ENCODE data around the gene KLHDC9. TPM values are rescaled to one million over a fixed set of nuclear protein-coding genes. Genes with fewer than 3 reads are reported as not detected.

Gene KLHDC9
- total and polyA plus RNA-seq, 9 donors: 5.5 to 23.3 (median 7.3) TPM

DNA sequence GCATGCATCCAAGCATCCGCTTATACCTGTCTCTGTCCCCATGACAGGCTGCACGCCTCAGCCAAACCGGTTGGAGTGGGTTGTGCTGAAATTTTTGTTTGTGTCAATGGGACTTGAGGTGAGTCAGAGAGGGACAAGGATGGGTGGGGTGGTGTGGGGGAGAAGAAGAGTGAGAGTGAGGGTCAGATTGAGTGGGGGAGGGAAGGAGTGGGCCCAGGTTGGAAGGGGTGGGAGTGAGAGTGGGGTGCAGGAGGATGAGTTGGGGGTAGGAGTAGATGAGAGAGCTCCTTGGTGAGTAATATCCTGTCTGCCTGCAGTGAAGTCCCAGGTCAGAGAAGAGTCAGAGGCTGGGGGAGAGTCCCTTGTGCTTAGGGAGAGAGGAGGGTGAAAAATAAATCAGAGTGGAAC is 5.5 kb upstream of the KLHDC9 start:
- Histone ChIP-seq H3K27me3 (no peaks in the 10 kb centered on the region), H3K9me3 (no peaks in the 10 kb centered on the region), H3K4me1 (ENCODE audit: insufficient read depth) (peaks cover 5% of the 10 kb centered on the region), H3K36me3 (no peaks in the 10 kb centered on the region), H3K4me3 (no peak overlapping the region), H3K27ac (no peak overlapping the region)
- DNase-seq: no peak
- TF ChIP-seq EP300 (IDR thresholded peaks at IDR 0.05) (no peak), POLR2A (IDR thresholded peaks at IDR 0.05) (no peak)
- TF ChIP-seq, protein P1, sequence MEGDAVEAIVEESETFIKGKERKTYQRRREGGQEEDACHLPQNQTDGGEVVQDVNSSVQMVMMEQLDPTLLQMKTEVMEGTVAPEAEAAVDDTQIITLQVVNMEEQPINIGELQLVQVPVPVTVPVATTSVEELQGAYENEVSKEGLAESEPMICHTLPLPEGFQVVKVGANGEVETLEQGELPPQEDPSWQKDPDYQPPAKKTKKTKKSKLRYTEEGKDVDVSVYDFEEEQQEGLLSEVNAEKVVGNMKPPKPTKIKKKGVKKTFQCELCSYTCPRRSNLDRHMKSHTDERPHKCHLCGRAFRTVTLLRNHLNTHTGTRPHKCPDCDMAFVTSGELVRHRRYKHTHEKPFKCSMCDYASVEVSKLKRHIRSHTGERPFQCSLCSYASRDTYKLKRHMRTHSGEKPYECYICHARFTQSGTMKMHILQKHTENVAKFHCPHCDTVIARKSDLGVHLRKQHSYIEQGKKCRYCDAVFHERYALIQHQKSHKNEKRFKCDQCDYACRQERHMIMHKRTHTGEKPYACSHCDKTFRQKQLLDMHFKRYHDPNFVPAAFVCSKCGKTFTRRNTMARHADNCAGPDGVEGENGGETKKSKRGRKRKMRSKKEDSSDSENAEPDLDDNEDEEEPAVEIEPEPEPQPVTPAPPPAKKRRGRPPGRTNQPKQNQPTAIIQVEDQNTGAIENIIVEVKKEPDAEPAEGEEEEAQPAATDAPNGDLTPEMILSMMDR (IDR thresholded peaks at IDR 0.05): no peak
- intact Hi-C loops (cut with DNase I): loop anchor here in 3 of 4 donors (10.0 kb wide), 4 partner anchors 48 to 368 kb away; partner anchors contain the start of gene USF1 (in 2 of the 3)
- WGBS, 3 donors: 75 to 89% (median 81%) methylated on average over 3 of the region's 3 CpGs

- TF ChIP-seq EP300 (IDR thresholded peaks at IDR 0.05) (no peak), POLR2A (IDR thresholded peaks at IDR 0.05) (no peak)
- TF ChIP-seq, protein P1 (IDR thresholded peaks at IDR 0.05): no peak
- intact Hi-C loops (cut with DNase I): loop anchor here in 3 of 4 donors (10.0 kb wide), 4 partner anchors 50 to 370 kb away; partner anchors contain the start of gene USF1 (in 2 of the 3)
- Histone ChIP-seq H3K4me3 (no peak overlapping the region), H3K27me3 (no peaks in the 10 kb centered on the region), H3K4me1 (ENCODE audit: insufficient read depth) (peaks cover 8% of the 10 kb centered on the region), H3K36me3 (no peaks in the 10 kb centered on the region), H3K9me3 (no peaks in the 10 kb centered on the region), H3K27ac (no peak overlapping the region)
- 95 to 97% (median 97%) methylated on average over 14 of the region's 14 CpGs for WGBS, 3 donors
- no peak for DNase-seq
Observed at GRCh38 chr1:161094481-161094880, 3.7 kb upstream of the KLHDC9 start.

- no peak overlapping the region for H3K4me3 ChIP-seq
- no peak for TF ChIP-seq POLR2A (IDR thresholded peaks at IDR 0.05)
- TF ChIP-seq, protein P1 (IDR thresholded peaks at IDR 0.05): no peak
- H3K9me3 ChIP-seq: no peaks in the 10 kb centered on the region
- no peak overlapping the region for H3K27ac ChIP-seq
- H3K4me1 ChIP-seq (ENCODE audit: insufficient read depth): peaks cover 8% of the 10 kb centered on the region
- H3K27me3 ChIP-seq: no peaks in the 10 kb centered on the region
- H3K36me3 ChIP-seq: no peaks in the 10 kb centered on the region
- no peak for DNase-seq
- intact Hi-C loops (cut with DNase I): loop anchor here (5.0 to 10.0 kb wide), 5 partner anchors 50 to 418 kb away; partner anchors contain the start of gene USF1 (in 2 of the 4)
- 89 to 94% (median 91%) methylated on average over 6 of the region's 6 CpGs for WGBS, 3 donors
Observed at GRCh38 chr1:161095230-161095629, 2.9 kb upstream of the KLHDC9 start.

DNA sequence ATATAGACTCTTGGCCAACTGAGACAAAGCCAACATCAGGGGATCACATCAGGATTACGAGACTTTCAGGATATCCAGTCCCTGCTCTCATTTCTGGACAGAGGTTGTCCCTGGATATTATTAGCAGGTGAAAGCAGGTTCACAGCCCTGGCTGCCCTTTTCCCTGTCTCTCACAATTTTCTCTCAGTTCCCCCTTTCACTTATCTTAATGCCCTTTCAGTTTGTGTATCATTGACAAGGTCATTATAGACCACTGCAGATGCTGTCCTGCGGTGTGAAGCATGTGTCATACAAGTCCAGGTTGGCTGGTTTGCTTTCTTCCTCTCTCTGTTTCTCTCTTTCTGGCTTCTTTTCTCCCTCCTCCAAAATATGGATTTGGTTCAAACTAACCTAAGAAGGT is 2.1 kb upstream of the KLHDC9 start:
- 89 to 96% (median 94%) methylated on average over 2 of the region's 2 CpGs for WGBS, 3 donors
- no peaks in the 10 kb centered on the region for H3K36me3 ChIP-seq
- no peaks in the 10 kb centered on the region for H3K9me3 ChIP-seq
- H3K27me3 ChIP-seq: no peaks in the 10 kb centered on the region
- peaks cover 8% of the 10 kb centered on the region for H3K4me1 ChIP-seq (ENCODE audit: insufficient read depth)
- no peak for DNase-seq
- intact Hi-C loops (cut with DNase I): loop anchor here (2.0 to 10.0 kb wide), 6 partner anchors 51 to 419 kb away; partner anchors contain the start of gene USF1 (in 2 of the 4)
- no peak overlapping the region for H3K27ac ChIP-seq
- no peak overlapping the region for H3K4me3 ChIP-seq
- TF ChIP-seq POLR2A (IDR thresholded peaks at IDR 0.05): no peak
- TF ChIP-seq, protein P1 (IDR thresholded peaks at IDR 0.05): no peak

Data from ovary (tissue), 9 donors.